Stimulated activated CD8-positive, alpha-beta memory T cell treated with anti-CD3 and anti-CD28 coated beads, Interleukin-7, amount 100 ng/mL, for 4 hours (primary cell): ENCODE measurements around the gene ANLN.
"Not testable (repeated sequence)": the region's sequence is repeated elsewhere in the genome, so short reads cannot be mapped to it uniquely, and the experiment has no call there.

ENCODE experiments used
- DNase-seq, 2 donors: peaks; one replicate each; pipeline ENCODE4 v3.0.0-alpha.2; 2020; ENCODE audit warnings: low read depth in 2 of 2

The ANLN gene

DNA sequence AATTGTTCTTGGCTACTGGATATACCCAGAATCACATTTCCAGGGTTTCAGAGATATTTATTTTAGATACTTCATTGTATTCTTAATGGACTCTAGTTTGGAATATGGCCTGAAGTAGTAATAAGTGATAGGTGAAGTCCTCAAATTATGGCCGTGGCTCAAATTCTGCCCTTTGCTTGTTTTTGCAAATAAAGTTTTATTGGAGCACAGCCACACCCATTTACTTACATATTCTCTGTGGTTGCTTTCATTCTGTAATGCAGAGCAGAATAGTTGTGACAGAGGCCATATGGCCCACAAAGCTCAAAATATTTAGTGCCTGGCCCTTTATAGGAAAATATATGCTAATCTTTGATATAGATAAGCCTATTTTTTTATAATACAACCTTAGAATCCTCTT is 19.5 kb downstream of the ANLN start:
- DNase-seq, result no peak

GRCh38 chr7:36415144-36415543 is 25.5 kb downstream of the ANLN start:
- no peak for DNase-seq

DNA sequence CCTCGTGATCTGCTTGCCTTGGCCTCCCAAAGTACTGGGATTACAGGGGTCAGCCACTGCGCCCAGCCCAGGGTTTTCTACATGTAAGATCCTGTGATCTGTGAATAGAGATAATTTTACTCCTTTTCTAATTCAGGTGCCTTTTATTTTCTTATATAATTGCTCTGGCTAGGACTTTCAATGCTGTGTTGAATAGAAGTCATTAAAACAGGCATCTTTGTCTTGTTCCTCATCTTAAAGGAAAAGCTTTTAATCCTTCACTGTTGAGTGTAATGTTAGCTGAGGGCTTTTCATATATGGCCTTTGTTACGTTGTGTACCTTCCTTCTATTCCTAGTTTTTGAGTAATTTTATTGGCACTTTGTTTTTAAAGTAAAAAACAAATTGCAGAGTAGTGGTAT is 26.6 kb downstream of the ANLN start:
- no peak for DNase-seq

- DNase-seq, result no peak
These were observed 30.6 kb downstream of the ANLN start for GRCh38 chr7:36420307-36420706.

DNA sequence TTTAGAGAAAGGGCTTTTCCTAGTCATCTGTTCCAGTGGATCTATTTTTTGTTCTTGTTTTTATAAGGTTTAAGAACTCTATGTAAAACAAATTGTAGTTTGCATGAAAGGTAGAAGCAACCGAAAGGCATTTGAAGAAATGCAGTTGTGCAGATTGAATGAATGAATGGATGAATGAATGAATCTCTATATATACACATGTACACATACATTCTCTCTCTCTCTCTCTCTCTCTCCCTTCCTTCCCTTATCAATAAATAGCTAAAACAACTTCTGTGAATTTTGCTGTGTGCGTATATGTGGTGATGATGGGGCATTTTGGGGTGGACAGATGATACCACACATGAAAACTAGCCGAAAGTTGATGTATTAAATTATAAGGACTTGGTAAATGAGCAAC is 32.4 kb downstream of the ANLN start:
- no peak for DNase-seq

DNA sequence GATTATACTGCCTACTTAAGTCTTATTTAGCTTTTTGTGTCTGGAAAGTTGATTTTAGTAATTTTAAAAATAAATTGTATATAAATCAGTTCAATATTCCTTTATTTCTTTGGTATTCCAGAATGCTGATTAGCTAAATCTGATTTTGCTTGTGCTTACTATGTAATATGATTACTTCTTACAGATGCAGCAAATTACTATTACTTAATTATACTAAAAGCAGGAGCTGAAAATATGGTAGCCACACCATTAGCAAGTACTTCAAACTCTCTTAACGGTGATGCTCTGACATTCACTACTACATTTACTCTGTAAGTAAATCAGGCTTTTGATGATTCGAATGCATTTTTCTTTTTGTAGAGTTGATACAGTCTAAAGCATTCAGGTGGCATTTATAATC is 34.0 kb downstream of the ANLN start:
- DNase-seq, result no peak

DNA sequence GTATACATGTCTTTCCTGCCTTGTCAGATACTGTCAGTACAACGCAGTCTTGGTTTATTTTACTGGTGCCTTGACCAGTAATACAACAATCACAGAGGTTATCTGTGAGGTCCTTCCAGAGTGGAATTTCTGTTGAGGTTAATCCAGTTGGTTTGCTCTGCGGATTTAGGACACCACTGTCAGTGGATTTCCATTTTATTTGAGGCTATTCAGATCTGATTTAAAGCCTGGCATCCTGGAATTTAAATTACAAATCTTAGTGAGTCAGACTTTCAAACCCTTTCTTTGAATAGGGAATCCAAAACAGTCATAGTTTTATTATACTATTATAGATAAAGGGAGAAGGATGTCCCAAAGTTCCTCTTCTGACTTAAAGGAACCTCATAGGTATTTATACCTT is 40.5 kb downstream of the ANLN start:
- no peak for DNase-seq

DNA sequence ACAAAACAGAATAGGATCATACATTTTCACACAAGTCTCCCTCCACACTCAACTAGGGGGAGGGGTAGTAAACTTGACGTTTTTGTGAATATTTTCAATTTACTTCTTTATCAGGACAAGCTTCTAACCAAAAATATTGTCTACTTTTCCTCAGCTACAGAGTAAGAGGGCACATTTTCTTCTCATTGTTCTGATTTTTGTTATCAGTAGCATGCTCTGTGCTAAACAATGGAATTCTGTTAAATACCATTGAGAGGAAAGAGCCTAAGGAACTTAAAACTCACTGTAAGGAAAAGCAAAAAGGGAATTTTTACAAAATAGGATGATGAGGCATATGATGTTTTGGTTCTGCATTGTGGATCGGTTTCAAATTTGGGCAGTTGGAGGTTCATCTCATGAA is 41.2 kb downstream of the ANLN start:
- DNase-seq, result no peak

DNA sequence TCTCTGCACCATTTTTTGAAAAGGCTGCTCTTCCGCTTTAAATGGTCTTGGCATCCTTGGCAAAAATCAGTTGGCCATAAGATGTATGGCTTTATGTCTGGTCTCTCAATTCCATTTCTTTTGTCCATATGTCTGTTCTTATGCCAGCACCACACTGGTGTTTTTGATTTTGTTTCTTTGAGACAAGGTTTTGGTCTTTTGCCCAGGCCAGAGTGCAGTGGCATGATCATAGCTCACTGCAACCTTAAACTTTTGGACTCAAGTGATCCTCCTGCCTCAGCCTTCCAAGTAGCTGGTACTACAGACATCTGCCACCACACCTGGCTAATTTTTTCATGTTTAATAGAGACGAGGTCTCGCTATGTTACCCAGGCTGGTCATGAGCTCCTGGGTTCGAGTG is 48.5 kb downstream of the ANLN start:
- no peak for DNase-seq

DNA sequence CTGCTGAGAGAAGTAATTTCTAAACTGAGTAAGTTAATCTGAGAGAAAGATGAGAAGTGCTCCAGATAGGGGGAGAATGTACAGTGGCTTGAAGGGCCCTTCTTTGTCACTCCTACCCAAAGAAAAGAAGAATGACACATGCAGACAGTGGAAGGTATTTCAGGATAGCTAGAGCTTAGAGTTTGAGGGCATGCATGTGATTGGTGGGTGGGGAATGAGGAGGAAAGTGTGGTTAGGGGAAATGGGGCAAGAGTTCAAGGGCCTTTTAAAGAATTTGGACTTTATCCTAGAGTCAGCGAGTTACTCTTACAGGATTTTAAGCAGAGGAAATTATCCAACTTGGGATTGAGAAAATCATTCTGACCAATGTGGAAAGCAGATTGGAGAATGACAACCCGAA is 50.0 kb downstream of the ANLN start:
- DNase-seq, result no peak

- no peak for DNase-seq
These were observed 51.2 kb downstream of the ANLN start for GRCh38 chr7:36440880-36441279.

GRCh38 chr7:36441344-36442022 is 51.8 kb downstream of the ANLN start:
- no peak for DNase-seq

DNA sequence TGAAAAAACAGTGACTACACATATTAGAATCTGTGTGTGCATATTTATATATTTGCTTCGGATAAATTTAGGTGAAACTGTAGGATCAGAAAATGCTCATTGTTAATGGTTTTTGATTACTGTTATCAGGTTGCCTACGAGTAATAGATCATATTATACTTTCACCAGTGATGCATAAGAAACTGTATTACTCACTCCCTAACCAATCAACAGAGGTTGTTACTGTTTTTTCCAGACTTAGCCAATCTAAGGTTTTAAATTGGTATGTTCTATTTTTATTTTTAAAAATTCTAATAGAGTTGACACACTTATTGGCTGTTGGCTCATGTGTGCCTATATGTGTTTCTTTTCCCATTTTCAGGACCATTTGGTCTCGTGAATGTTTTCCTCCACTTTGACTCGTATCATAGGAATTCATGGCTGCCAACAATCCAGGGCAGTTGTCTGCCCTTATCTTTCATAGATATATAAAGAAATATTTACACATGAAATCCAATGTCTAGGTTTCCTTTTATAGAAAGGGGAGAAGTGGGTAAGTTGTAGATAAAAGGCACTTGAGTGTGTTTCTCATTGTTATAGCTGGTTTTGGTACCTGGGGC is 59.2 kb downstream of the ANLN start:
- DNase-seq, result no peak

DNA sequence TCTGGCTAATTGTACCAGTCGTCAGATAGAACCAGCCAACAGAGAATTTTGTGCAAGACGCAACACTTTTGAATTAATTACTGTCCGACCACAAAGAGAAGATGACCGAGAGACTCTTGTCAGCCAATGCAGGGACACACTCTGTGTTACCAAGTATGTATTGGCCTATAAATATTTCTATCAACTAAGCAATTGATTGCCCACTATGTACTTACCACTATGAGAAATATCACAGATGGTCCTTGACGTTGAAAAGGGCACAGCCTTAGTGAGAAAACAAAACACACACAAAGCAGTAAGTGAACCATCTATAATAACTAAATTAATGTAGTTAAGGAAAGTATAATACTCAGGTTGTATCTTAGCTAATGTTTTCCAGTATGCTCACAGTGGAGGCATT is 60.0 kb downstream of the ANLN start:
- no peak for DNase-seq

DNA sequence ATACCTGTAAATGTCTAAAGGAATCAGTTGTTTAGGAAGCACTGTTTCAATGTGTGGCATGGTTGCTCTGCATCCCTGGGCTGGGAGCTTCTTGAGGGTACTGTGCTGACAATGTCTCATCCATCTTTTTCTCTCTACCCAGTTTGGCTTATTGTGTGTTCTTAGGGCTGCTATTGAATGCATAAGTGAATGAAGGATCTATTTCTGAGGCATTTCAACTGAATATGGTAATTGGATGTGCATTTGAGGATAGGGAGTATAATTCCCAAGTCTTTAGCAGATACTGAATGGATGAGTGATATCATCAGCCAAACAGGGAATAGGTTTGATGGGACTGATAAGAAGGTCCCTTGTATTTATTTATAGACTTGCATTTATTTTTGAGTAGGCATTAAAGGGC is 64.1 kb downstream of the ANLN start:
- DNase-seq, result no peak

GRCh38 chr7:36455646-36456045 is 66.0 kb downstream of the ANLN start:
- no peak for DNase-seq

GRCh38 chr7:36456138-36456537 is 66.5 kb downstream of the ANLN start:
- no peak for DNase-seq

- no peak for DNase-seq
These were observed 66.9 kb downstream of the ANLN start for GRCh38 chr7:36456548-36456947.

GRCh38 chr7:36459236-36459960 is 69.7 kb downstream of the ANLN start:
- DNase-seq, result no peak

DNA sequence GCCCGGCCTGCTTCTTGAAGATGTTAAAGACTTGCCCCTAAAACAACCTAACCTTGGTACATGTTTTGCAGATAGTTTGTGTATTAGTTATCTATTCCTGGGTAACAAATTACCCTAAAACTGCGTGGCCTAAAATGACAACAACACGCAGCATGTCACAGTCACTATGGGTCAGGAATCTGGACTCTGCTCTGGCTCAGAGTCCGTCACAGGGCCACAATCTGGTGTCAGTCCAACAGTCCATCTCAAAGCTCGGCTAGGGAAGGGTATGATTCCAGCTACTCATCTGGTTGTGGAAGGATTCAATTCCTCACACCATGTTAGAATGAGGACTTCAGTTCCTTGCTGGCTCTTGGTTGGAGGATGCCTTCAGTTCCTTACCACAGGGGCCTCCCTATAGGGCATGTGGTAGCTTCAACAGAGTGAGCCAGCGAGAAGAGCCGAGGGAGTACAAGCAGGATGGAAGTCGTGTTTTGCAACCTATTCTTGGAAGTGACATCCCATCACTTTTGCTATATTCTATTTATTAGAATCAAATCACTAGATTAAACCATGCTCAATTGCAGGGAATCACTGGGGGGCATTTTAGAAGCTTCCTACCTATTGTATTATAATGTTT is 71.3 kb downstream of the ANLN start:
- no peak for DNase-seq

DNA sequence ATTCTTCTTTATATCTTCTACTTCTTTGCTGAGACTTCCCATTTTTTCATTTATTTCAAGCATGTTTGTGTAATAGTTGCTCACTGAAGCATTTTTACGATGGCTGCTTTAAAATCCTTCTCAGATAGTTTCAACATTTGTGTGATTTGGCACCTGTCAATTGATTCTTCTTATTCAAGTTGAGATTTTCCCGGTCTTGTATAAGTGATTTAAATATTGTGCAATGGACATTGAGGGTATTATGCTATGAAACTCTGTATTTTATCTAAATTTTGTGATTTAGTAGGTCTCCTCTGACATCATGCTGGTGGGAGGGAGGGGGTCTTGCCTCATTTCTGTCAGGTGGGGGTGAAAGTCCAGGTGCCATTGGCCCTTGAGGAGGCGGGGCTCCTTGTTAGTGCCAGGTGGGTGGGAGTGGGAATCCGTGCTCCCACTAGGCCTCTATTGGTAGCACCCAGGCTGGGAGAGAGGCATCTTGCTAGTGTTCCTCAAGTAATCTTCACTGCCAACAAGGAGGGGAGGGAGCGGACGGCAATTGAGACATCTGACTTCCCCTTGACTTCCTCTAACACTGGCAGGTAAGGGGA is 73.0 kb downstream of the ANLN start:
- DNase-seq, result no peak

DNA sequence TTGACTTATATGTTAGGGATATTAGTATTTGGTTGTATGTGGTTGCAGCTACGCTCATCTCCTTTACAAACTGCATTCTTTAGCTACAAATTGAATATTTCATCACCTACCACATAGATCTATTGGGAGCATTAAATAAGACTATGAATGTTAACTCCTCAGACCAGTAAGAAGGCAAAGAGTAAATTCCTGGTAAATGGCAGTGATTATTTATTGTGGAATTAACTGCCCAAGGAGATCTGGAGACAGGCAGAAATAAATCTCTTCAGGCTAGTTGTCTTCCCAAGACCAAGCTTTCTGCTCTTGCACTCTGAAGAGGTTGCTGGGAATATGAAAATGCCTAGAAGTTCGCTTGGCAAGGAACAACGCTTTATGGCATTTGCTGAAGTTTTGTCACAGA is 74.6 kb downstream of the ANLN start:
- no peak for DNase-seq

- DNase-seq, result not testable (repeated sequence)
These were observed 76.3 kb downstream of the ANLN start for GRCh38 chr7:36466001-36466400.
